Measurements from ENCODE around the gene IL13RA2. TPM values are rescaled to one million over a fixed set of nuclear protein-coding genes. Genes with fewer than 3 reads are reported as not detected.

Gene IL13RA2
- total RNA-seq, 4 donors from 2014 or later, result 0.38 to 0.44 TPM; not detected in 2

DNA sequence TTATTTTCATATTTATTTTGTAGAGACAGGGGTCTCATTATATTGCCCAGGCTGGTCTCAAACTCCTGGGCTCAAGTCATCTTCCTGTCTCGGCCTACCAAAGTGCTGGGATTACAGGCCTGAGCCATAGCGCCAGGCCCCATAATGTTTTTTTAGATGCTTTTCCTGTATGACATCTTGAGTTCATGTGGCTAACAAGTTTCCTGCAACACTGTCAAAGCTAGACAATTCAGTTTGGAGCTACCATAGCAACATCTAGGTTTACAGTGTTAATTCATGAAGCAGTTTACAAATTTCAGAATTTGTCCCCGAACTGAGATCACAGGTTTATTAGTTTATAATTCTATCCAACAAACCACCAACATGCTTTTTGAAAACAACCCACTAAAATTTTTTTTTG lies 6.4 kb upstream of the IL13RA2 start:
- intact Hi-C loops (cut with DNase I), result no loop called here
- 85 to 87% methylated on average over 3 of the region's 3 CpGs for WGBS, 2 donors
- H3K27me3 ChIP-seq, result no peaks in the 10 kb centered on the region
- no peak overlapping the region for H3K27ac ChIP-seq
- H3K4me3 ChIP-seq, result no peak overlapping the region
- DNase-seq, result no peak
- TF ChIP-seq, protein P1, sequence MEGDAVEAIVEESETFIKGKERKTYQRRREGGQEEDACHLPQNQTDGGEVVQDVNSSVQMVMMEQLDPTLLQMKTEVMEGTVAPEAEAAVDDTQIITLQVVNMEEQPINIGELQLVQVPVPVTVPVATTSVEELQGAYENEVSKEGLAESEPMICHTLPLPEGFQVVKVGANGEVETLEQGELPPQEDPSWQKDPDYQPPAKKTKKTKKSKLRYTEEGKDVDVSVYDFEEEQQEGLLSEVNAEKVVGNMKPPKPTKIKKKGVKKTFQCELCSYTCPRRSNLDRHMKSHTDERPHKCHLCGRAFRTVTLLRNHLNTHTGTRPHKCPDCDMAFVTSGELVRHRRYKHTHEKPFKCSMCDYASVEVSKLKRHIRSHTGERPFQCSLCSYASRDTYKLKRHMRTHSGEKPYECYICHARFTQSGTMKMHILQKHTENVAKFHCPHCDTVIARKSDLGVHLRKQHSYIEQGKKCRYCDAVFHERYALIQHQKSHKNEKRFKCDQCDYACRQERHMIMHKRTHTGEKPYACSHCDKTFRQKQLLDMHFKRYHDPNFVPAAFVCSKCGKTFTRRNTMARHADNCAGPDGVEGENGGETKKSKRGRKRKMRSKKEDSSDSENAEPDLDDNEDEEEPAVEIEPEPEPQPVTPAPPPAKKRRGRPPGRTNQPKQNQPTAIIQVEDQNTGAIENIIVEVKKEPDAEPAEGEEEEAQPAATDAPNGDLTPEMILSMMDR (IDR thresholded peaks at IDR 0.05), result no peak
- TF ChIP-seq POLR2A (IDR thresholded peaks at IDR 0.05), result no peak
- H3K9me3 ChIP-seq, result no peaks in the 10 kb centered on the region
- H3K4me1 ChIP-seq, result no peaks in the 10 kb centered on the region
- no peaks in the 10 kb centered on the region for H3K36me3 ChIP-seq

DNA sequence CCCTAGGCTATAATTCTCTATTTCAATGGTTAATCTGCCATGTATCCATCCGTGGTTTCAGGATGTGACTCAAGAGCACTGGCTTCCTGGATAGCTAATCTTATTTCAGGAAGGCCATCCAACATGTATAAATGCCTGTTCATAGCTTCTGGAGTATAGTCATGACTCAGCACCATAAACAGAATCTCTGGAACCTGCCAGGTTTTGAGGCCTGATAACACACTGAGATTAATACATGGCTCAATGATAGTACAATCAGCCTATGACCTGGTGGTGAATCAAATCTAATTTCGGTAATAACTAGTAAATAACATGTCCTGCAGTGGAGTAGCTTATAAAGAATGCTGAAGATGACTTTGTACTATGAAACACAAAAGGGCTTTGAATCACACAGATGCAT lies 5.7 kb upstream of the IL13RA2 start:
- TF ChIP-seq, protein P1 (IDR thresholded peaks at IDR 0.05), result no peak
- TF ChIP-seq POLR2A (IDR thresholded peaks at IDR 0.05), result no peak
- no peaks in the 10 kb centered on the region for H3K9me3 ChIP-seq
- no peak for DNase-seq
- H3K36me3 ChIP-seq, result no peaks in the 10 kb centered on the region
- H3K4me3 ChIP-seq, result no peak overlapping the region
- WGBS, 2 donors, result 5 to 15% methylated on average over 2 of the region's 2 CpGs
- intact Hi-C loops (cut with DNase I), result no loop called here
- no peaks in the 10 kb centered on the region for H3K4me1 ChIP-seq
- H3K27ac ChIP-seq, result no peak overlapping the region
- H3K27me3 ChIP-seq, result no peaks in the 10 kb centered on the region

DNA sequence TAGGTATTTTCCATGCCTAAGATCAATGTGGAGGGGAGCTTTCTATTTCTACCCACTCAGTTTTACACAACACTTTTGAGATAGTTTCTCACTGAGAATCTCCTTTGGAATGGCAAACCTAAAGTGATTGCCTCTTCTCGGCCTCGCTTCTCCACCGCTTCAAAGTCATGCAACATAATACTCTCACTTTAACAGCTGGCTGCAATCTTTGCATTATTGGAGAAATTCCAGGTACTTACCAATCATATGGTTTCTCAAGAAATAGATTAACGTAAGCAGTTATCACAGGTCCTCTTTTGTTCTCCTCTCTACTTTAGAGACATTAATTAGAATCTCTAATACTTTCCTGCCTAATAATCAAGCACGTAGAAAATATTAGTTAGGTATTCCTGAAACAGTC lies 3.7 kb upstream of the IL13RA2 start:
- Histone ChIP-seq H3K9me3 (no peaks in the 10 kb centered on the region), H3K27me3 (no peaks in the 10 kb centered on the region), H3K4me1 (no peaks in the 10 kb centered on the region), H3K27ac (no peak overlapping the region), H3K4me3 (no peak overlapping the region), H3K36me3 (no peaks in the 10 kb centered on the region)
- no peak for DNase-seq
- intact Hi-C loops (cut with DNase I), result no loop called here
- no peak for TF ChIP-seq POLR2A (IDR thresholded peaks at IDR 0.05)
- TF ChIP-seq, protein P1 (IDR thresholded peaks at IDR 0.05), result no peak
- 27 to 63% methylated on average over 5 of the region's 5 CpGs for WGBS, 2 donors

DNA sequence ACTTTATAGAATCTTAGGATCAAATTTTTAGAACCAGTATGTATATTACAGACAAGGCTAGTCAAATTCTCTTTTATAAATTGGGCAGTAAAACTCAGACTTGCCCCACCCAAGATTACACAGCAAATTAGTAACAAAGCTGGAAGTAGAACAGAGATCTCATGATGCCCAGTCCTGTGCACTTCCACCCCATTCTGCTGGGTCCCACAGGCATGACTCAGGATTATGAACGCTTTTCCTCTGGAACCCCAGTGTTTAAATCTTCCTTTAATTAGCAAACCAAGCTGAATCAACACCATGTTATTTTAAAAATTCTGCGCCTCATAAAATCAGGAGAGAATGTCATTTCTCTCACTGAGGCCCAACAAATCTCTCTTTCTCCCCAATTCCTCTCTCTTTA lies 1.5 kb upstream of the IL13RA2 start:
- H3K4me1 ChIP-seq, result no peaks in the 10 kb centered on the region
- TF ChIP-seq POLR2A (IDR thresholded peaks at IDR 0.05), result no peak
- TF ChIP-seq, protein P1 (IDR thresholded peaks at IDR 0.05), result no peak

DNA sequence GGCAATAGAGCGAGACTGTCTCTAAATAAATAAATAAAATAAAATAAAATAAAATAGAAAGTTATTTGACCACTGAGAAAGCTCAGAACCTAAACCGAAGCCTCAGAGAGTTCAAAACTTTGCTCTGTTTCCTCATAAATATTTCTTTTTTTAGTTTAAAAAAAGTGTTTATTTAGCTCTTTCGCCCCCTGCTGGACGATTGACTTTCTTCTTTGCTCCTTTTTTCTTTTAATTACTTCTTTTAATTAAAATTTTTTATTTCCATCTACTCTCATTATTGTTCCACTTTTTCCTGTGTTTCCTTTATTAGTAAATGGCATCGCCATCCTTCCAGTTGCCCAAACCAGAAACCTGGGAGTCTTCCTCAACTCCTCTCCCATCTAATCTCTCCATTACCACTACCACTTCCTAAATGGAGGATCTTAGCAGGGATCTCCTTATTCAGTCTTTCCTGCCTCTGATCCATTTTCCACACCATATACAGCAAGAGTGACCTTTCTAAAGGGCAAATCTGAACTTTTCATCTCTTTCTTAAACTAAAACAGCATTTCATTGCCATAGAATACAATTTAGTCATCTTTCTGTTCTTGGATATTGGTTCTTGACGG lies 728 bp upstream of the IL13RA2 start:
- DNase-seq, result no peak
- no peaks in the 10 kb centered on the region for H3K36me3 ChIP-seq
- no peaks in the 10 kb centered on the region for H3K27me3 ChIP-seq
- H3K4me3 ChIP-seq, result no peak overlapping the region
- H3K4me1 ChIP-seq, result no peaks in the 10 kb centered on the region
- no peaks in the 10 kb centered on the region for H3K9me3 ChIP-seq
- H3K27ac ChIP-seq, result no peak overlapping the region
- 43 to 69% methylated on average over 6 of the region's 6 CpGs for WGBS, 2 donors
- TF ChIP-seq POLR2A (IDR thresholded peaks at IDR 0.05), result no peak
- TF ChIP-seq, protein P1 (IDR thresholded peaks at IDR 0.05), result no peak
- intact Hi-C loops (cut with DNase I), result no loop called here

More for the DNA sequence above, 1.5 kb upstream of the IL13RA2 start:
- H3K36me3 ChIP-seq, result no peaks in the 10 kb centered on the region
- 55 to 60% methylated on average over 2 of the region's 2 CpGs for WGBS, 2 donors
- no peaks in the 10 kb centered on the region for H3K9me3 ChIP-seq
- H3K27me3 ChIP-seq, result no peaks in the 10 kb centered on the region
- H3K27ac ChIP-seq, result no peak overlapping the region
- intact Hi-C loops (cut with DNase I), result no loop called here
- no peak for DNase-seq
- no peak overlapping the region for H3K4me3 ChIP-seq
